B cell (primary cell): Measurements from ENCODE around the gene POLK. TPM values are rescaled to one million over a fixed set of nuclear protein-coding genes. Genes with fewer than 3 reads are reported as not detected.

Experiments
- ATAC-seq: fragments of 200-7000 bp; cut with Tn5 transposase; one replicate; pipeline ENCODE4 v1.10.0; 2021; ENCODE audit warnings: low read depth, mild to moderate bottlenecking, moderate number of reproducible peaks, moderate library complexity
- CTCF ChIA-PET: fragments of 350-600 bp; sonication (Branson Sonifier 250); formaldehyde crosslinking; loops from one replicate; lab custom pipeline; 2021; ENCODE audit warnings: antibody characterized with exemption, inconsistent platforms; lab: Charles Lee
- POLR2A ChIA-PET: fragments of 350-600 bp; sonication (Branson Sonifier 250); formaldehyde crosslinking; loops from one replicate; lab custom pipeline; 2021; ENCODE audit warnings: antibody characterized with exemption; lab: Charles Lee
- DNase-seq: peaks from one replicate; pipeline ENCODE4 v3.0.0; 2013
- H2AFZ ChIP-seq: 2 replicates; pipeline ENCODE4 v1.6.1; 2012; ENCODE audit warnings: mild to moderate bottlenecking, low read depth, low read length; ENCODE audit not compliant: insufficient read depth, poor library complexity, severe bottlenecking
- H3K27ac ChIP-seq, 2 donors: 1 replicate in 1 of 2; 2 replicates in 1 of 2; pipeline ENCODE4 v1.5.1; 2012 to 2013; ENCODE audit warnings: low read length in 2 of 2, mild to moderate bottlenecking in 2 of 2, moderate library complexity in 1 of 2
- H3K27me3 ChIP-seq, 4 experiments: fragments of 200-600 bp in 1 of 4; sonication (generic) in 1 of 4; replicated peaks in 1 of 4; 1 replicate in 2 of 4; 2 replicates in 2 of 4; pipeline versions ENCODE4 v1.6.1 to v1.7.0; 2013 to 2016; ENCODE audit warnings: low read length in 3 of 4, mild to moderate bottlenecking in 2 of 4, mixed read lengths in 1 of 4, moderate library complexity in 1 of 4; ENCODE audit not compliant: insufficient read depth in 4 of 4, control insufficient read depth in 3 of 4; ENCODE audit errors: control extremely low read depth in 1 of 4
- H3K36me3 ChIP-seq, 2 experiments: replicated peaks in 1 of 2; 1 replicate in 1 of 2; 2 replicates in 1 of 2; pipeline versions ENCODE4 v1.6.1 to v1.7.1; 2013; ENCODE audit warnings: low read length in 1 of 2; ENCODE audit not compliant: insufficient read depth in 2 of 2, control insufficient read depth in 1 of 2; ENCODE audit errors: control extremely low read depth in 1 of 2, extremely low read depth in 1 of 2
- H3K4me1 ChIP-seq, 2 donors: fragments of 200-600 bp in 1 of 2; sonication (generic) in 1 of 2; 1 replicate in 1 of 2; 2 replicates in 1 of 2; pipeline versions ENCODE4 v1.5.1 to v1.6.1; 2013 to 2017; ENCODE audit warnings: low read length in 2 of 2; ENCODE audit not compliant: control insufficient read depth in 2 of 2, insufficient read depth in 2 of 2
- H3K4me2 ChIP-seq: replicated peaks from 2 replicates; pipeline ENCODE3; 2012; ENCODE audit warnings: mild to moderate bottlenecking, low read depth, low read length; ENCODE audit not compliant: poor library complexity, severe bottlenecking
- H3K4me3 ChIP-seq, 5 experiments: fragments of 200-600 bp in 1 of 5; sonication (generic) in 1 of 5; 1 replicate in 3 of 5; 2 replicates in 2 of 5; pipeline versions ENCODE4 v1.5.1 to v1.7.0; 2011 to 2016; ENCODE audit warnings: low read length in 4 of 5, mild to moderate bottlenecking in 4 of 5, low read depth in 2 of 5, control low read depth in 1 of 5, moderate library complexity in 1 of 5; ENCODE audit not compliant: insufficient read depth in 1 of 5; ENCODE audit errors: control extremely low read depth in 1 of 5, extremely low read depth in 1 of 5
- H3K79me2 ChIP-seq: fragments of 200-600 bp; sonication (generic); one replicate; pipeline ENCODE4 v1.6.0; 2016; ENCODE audit warnings: low read length; ENCODE audit not compliant: control insufficient read depth, insufficient read depth
- H3K9ac ChIP-seq: fragments of 200-600 bp; sonication (generic); 2 replicates; pipeline ENCODE4 v1.6.1; 2017; ENCODE audit warnings: mild to moderate bottlenecking, low read length, moderate library complexity
- H3K9me3 ChIP-seq, 3 donors: one replicate each; pipeline versions ENCODE4 v1.6.1 to v1.7.1; 2013; ENCODE audit warnings: low read length in 2 of 3; ENCODE audit not compliant: control insufficient read depth in 2 of 3, insufficient read depth in 1 of 3; ENCODE audit errors: control extremely low read depth in 1 of 3
- H4K20me1 ChIP-seq: 2 replicates; pipeline ENCODE4 v1.6.0; 2012; ENCODE audit warnings: mild to moderate bottlenecking, low read length; ENCODE audit not compliant: insufficient read depth, control insufficient read depth, poor library complexity, severe bottlenecking
- H3K27ac Mint-ChIP-seq: one replicate; pipeline ENCODE4 v1.8.0; 2021; ENCODE audit warnings: mixed read lengths
- H3K27me3 Mint-ChIP-seq: one replicate; pipeline ENCODE4 v1.8.0; 2021; ENCODE audit warnings: mixed read lengths
- H3K4me1 Mint-ChIP-seq: one replicate; pipeline ENCODE4 v1.8.0; 2021; ENCODE audit warnings: mixed read lengths
- H3K4me3 Mint-ChIP-seq: one replicate; pipeline ENCODE4 v1.8.0; 2021; ENCODE audit warnings: mixed read lengths
- H3K9me3 Mint-ChIP-seq: one replicate; pipeline ENCODE4 v1.8.0; 2022; ENCODE audit warnings: mixed read lengths; ENCODE audit not compliant: insufficient read depth
- CTCF ChIP-seq: fragments of 200-600 bp; IDR thresholded peaks from one replicate; pipeline ENCODE4 v1.8.0; 2022; ENCODE audit warnings: antibody characterized with exemption, mild to moderate bottlenecking
- EZH2 ChIP-seq: IDR thresholded peaks from 2 replicates; pipeline ENCODE4 v1.6.1; 2012; ENCODE audit warnings: borderline replicate concordance, low read depth, mild to moderate bottlenecking, moderate library complexity, low read length; ENCODE audit not compliant: insufficient read depth, poor library complexity, severe bottlenecking
- WGBS: methylation state at CpG from one replicate; pipeline ENCODE4 v1.1.5; 2013; ENCODE audit warnings: missing lambda C conversion rate; ENCODE audit not compliant: insufficient coverage; 5-methylcytosine and 5-hydroxymethylcytosine counted together
- intact Hi-C: fragments of 100-400 bp; cut with micrococcal nuclease; formaldehyde crosslinking; loops from one replicate; pipeline ENCODE4 v1.10.0; 2022
- polyA plus RNA-seq: library from polyadenylated mRNA; depleted of rRNA; stranded (reverse); fragments of >200 nt; gene quantifications from 2 replicates; pipeline ENCODE4 v1.2.3, GENCODE V29; 2012
- total RNA-seq, 2 donors: library from RNA; stranded (reverse); fragments of 120-200 nt in 1 of 2; gene quantifications; 1 replicate in 1 of 2; 2 replicates in 1 of 2; pipeline versions ENCODE4 v1.2.3 to v1.2.4, GENCODE V29; 2013 to 2022

The POLK gene
- total and polyA plus RNA-seq, 2 donors (not counting 1 experiment from before 2014, with no cell fraction given) = 13.8 to 41.6 TPM

- H3K27me3 ChIP-seq = no peaks in the 10 kb centered on the region
- CTCF ChIA-PET = interaction anchor here (0.6 to 1.1 kb wide), 3 partner anchors 170 to 1981 kb away, joined by 3 read pairs; partner anchors contain the start of gene HMGCR
- peaks cover 42 to 44% of the 10 kb centered on the region in 2 donors for H3K4me1 ChIP-seq
- TF ChIP-seq CTCF = no peak
- TF ChIP-seq EZH2 = no peak
- H3K36me3 ChIP-seq = peaks cover 0 to 1% of the 10 kb centered on the region in 2 experiments
- Mint-ChIP-seq H3K4me3 (peak overlapping the region; percentile 93), H3K4me1 (peaks cover 64% of the 10 kb centered on the region), H3K27me3 (no peaks in the 10 kb centered on the region), H3K9me3 (peaks cover 3% of the 10 kb centered on the region), H3K27ac (peak overlapping the region; percentile 93)
- peak overlapping the region; percentile 92 for H3K4me2 ChIP-seq
- under 1% methylated on average over 54 of the region's 54 CpGs for WGBS
- H3K27ac ChIP-seq = peak overlapping the region; percentile 74 to 79
- peak overlapping the region; percentile 83 for H3K9ac ChIP-seq
- ATAC-seq (peak; percentile 32), DNase-seq (no peak)
- H2AFZ ChIP-seq = peak overlapping the region; percentile 85
- peaks cover 25% of the 10 kb centered on the region for H4K20me1 ChIP-seq
- H3K4me3 ChIP-seq = peak overlapping the region; percentile 54 to 83 (median 80)
- peaks cover 0 to 4% (median 4%) of the 10 kb centered on the region in 3 donors for H3K9me3 ChIP-seq
- POLR2A ChIA-PET = interaction anchor here (0.6 to 1.2 kb wide), 2 partner anchors 13 to 57 kb away, joined by 3 to 4 read pairs; no protein-coding TSS in a partner anchor
- intact Hi-C loops = loop anchor here (1.0 to 10.0 kb wide), 9 partner anchors 56 to 1946 kb away; partner anchors contain the start of genes ANKRA2, GFM2, HEXB and HMGCR
- H3K79me2 ChIP-seq = peaks cover 94% of the 10 kb centered on the region
Measured at GRCh38 chr5:75510836-75511434, 756 bp upstream of the POLK start.
